ENCODE measurements around the gene XCL2. TPM values are rescaled to one million over a fixed set of nuclear protein-coding genes. Genes with fewer than 3 reads are reported as not detected.

Gene XCL2, protein sequence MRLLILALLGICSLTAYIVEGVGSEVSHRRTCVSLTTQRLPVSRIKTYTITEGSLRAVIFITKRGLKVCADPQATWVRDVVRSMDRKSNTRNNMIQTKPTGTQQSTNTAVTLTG
- total RNA-seq (2022; extraction: Qiagen RNA extraction; ENCODE audit: low read depth), result not detected in 5 replicates

DNA sequence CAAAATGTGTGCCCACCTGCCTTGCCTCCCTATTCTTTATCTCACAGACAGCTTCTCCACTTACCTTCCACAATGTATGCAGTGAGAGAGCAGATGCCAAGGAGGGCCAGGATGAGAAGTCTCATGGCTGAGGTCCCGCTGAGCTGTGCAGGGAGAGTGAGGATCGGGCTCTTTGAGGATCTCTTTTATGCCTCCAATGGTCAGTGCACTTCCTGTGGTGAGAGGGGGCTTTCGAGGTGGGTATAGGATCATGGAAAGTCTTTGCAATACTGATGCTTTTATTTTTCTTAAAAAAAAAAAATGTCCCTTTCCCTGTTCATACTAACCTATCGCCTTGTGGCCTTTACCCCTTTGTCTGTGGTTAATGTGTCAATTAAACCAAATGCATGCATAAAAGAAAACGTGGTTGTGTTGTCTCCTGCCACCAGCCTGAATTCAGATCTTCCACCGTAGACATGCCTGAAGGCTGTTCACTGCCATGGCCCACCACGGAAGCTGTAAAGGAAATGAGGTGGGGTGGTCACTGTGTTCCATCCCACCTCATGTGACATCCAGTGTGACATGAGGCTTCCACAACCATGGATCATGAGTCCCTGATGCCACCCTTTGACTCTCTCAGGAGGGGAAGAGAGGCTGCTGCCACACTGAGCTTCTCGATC lies at the start of gene XCL2:
Gene XCL2, minus strand, starts transcription at position 158 of the 659 bp plus-strand sequence. Its CDS starts 33 bp downstream, at position 125.

DNA sequence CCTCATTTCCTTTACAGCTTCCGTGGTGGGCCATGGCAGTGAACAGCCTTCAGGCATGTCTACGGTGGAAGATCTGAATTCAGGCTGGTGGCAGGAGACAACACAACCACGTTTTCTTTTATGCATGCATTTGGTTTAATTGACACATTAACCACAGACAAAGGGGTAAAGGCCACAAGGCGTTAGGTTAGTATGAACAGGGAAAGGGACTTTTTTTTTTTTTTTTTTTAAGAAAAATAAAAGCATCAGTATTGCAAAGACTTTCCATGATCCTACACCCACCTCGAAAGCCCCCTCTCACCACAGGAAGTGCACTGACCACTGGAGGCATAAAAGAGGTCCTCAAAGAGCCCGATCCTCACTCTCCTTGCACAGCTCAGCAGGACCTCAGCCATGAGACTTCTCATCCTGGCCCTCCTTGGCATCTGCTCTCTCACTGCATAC lies 32.5 kb upstream of the XCL2 start, which contains the start of gene XCL1:
Gene XCL1, plus strand, starts transcription at position 361 of the 444 bp plus-strand sequence. Its CDS starts 33 bp downstream, at position 394.

Other genes with a start within 250 kb of the XCL2 start
- gene XCL1, start 32.6 kb upstream of the XCL2 start, total RNA-seq (2022; extraction: Qiagen RNA extraction; ENCODE audit: low read depth), result not detected in 5 replicates
- not detected in 5 replicates for gene DPT, start 185.2 kb upstream of the XCL2 start, total RNA-seq (2022; extraction: Qiagen RNA extraction; ENCODE audit: low read depth)